OCI-LY7 (cell line): ENCODE measurements around the gene AXIN1.

Experiments used
- CTCF ChIP-seq: fragments of 200-600 bp; sonication (generic); conservative IDR thresholded peaks from 2 replicates; pipeline ENCODE4 v1.5.1; 2014; ENCODE audit warnings: mild to moderate bottlenecking, antibody characterized with exemption, low read length, moderate library complexity, mixed read lengths
- EZH2phosphoT487 ChIP-seq: fragments of 200-600 bp; sonication (generic); IDR thresholded peaks from 2 replicates; pipeline ENCODE4 v1.6.1; 2018; ENCODE audit warnings: low read depth, borderline replicate concordance, mild to moderate bottlenecking, mixed run types, antibody characterized with exemption, low read length, moderate library complexity, mixed read lengths

- TF ChIP-seq CTCF (no peak), EZH2phosphoT487 (no peak)
These were observed 83.3 kb downstream of the AXIN1 start for GRCh38 chr16:269061-269796.
